Measurements from ENCODE around the gene CDH16. TPM values are rescaled to one million over a fixed set of nuclear protein-coding genes. Genes with fewer than 3 reads are reported as not detected.

Gene CDH16
- total RNA-seq, 1 donor from 2014 or later, result not detected

GRCh38 chr16:66881964-66882508 is 36.6 kb downstream of the CDH16 start:
- Mint-ChIP-seq H3K9me3 (no peaks in the 10 kb centered on the region), H3K27ac (no peak overlapping the region), H3K4me1 (peaks cover 13% of the 10 kb centered on the region), H3K4me3 (peak overlapping the region; percentile 97), H3K36me3 (peaks cover 18% of the 10 kb centered on the region), H3K27me3 (ENCODE audit: insufficient read depth, low read depth) (peaks cover 4% of the 10 kb centered on the region)
- no peaks in the 10 kb centered on the region for H3K36me3 ChIP-seq
- H3K79me2 ChIP-seq (ENCODE audit: low read depth), result peaks cover 15% of the 10 kb centered on the region
- H3K9me3 ChIP-seq (ENCODE audit: low read depth), result no peaks in the 10 kb centered on the region
- H3F3A ChIP-seq (ENCODE audit: low read depth), result peaks cover 4% of the 10 kb centered on the region
- peaks cover 10% of the 10 kb centered on the region for H3K27me3 ChIP-seq
- no peak overlapping the region for H3K9ac ChIP-seq
- peak overlapping the region; percentile 83 for H3K4me2 ChIP-seq
- DNase-seq (ENCODE audit: low spot score), result no peak
- peaks cover 4% of the 10 kb centered on the region for H3K4me1 ChIP-seq
- H2AFZ ChIP-seq (replicated peaks), result no peak overlapping the region
- TF ChIP-seq EZH2 (IDR thresholded peaks at IDR 0.05), result no peak
- TF ChIP-seq CTCF (IDR thresholded peaks at IDR 0.05), result no peak
- no peak for TF ChIP-seq EZH2phosphoT487 (IDR thresholded peaks at IDR 0.05)
- no peak overlapping the region for H3K4me3 ChIP-seq
- peaks cover 25% of the 10 kb centered on the region for H4K20me1 ChIP-seq (ENCODE audit: low read depth)
- H3K27ac ChIP-seq, result no peak overlapping the region

- DNase-seq (ENCODE audit: low spot score), result no peak
- H3K4me1 ChIP-seq, result peaks cover 4% of the 10 kb centered on the region
- H3K4me3 Mint-ChIP-seq, result peak overlapping the region; percentile 97
Measured at GRCh38 chr16:66881560-66881959, 37.1 kb downstream of the CDH16 start.

GRCh38 chr16:66881014-66881417 is 37.7 kb downstream of the CDH16 start:
- no peak overlapping the region for H3K27ac ChIP-seq
- Mint-ChIP-seq H3K9me3 (no peaks in the 10 kb centered on the region), H3K4me3 (peak overlapping the region; percentile 97), H3K4me1 (peaks cover 15% of the 10 kb centered on the region), H3K36me3 (peaks cover 13% of the 10 kb centered on the region), H3K27ac (no peak overlapping the region), H3K27me3 (ENCODE audit: insufficient read depth, low read depth) (peaks cover 4% of the 10 kb centered on the region)
- peaks cover 10% of the 10 kb centered on the region for H3K27me3 ChIP-seq
- H4K20me1 ChIP-seq (ENCODE audit: low read depth), result peaks cover 18% of the 10 kb centered on the region
- TF ChIP-seq EZH2 (IDR thresholded peaks at IDR 0.05), result peak; percentile 49
- no peak for TF ChIP-seq CTCF (IDR thresholded peaks at IDR 0.05)
- peak overlapping the region; percentile 52 for H2AFZ ChIP-seq (replicated peaks)
- peaks cover 4% of the 10 kb centered on the region for H3K4me1 ChIP-seq
- H3F3A ChIP-seq (ENCODE audit: low read depth), result peaks cover 4% of the 10 kb centered on the region
- no peak overlapping the region for H3K9ac ChIP-seq
- no peaks in the 10 kb centered on the region for H3K36me3 ChIP-seq
- H3K4me2 ChIP-seq, result peak overlapping the region; percentile 83
- no peaks in the 10 kb centered on the region for H3K9me3 ChIP-seq (ENCODE audit: low read depth)
- peaks cover 15% of the 10 kb centered on the region for H3K79me2 ChIP-seq (ENCODE audit: low read depth)
- DNase-seq (ENCODE audit: low spot score), result peak; percentile 47
- peak overlapping the region; percentile 62 for H3K4me3 ChIP-seq

More at GRCh38 chr16:66881560-66881959, 37.1 kb downstream of the CDH16 start:
- Histone ChIP-seq H3K27me3 (peaks cover 10% of the 10 kb centered on the region), H4K20me1 (ENCODE audit: low read depth) (peaks cover 21% of the 10 kb centered on the region), H3K27ac (no peak overlapping the region), H3F3A (ENCODE audit: low read depth) (peaks cover 4% of the 10 kb centered on the region), H3K9me3 (ENCODE audit: low read depth) (no peaks in the 10 kb centered on the region), H3K4me3 (peak overlapping the region; percentile 62), H3K4me2 (peak overlapping the region; percentile 83), H2AFZ (replicated peaks) (no peak overlapping the region), H3K36me3 (no peaks in the 10 kb centered on the region), H3K9ac (no peak overlapping the region), H3K79me2 (ENCODE audit: low read depth) (peaks cover 15% of the 10 kb centered on the region)
- H3K36me3 Mint-ChIP-seq, result peaks cover 14% of the 10 kb centered on the region
- peaks cover 4% of the 10 kb centered on the region for H3K27me3 Mint-ChIP-seq (ENCODE audit: insufficient read depth, low read depth)
- no peaks in the 10 kb centered on the region for H3K9me3 Mint-ChIP-seq
- H3K27ac Mint-ChIP-seq, result no peak overlapping the region
- TF ChIP-seq CTCF (IDR thresholded peaks at IDR 0.05) (no peak), EZH2 (IDR thresholded peaks at IDR 0.05) (no peak), EZH2phosphoT487 (IDR thresholded peaks at IDR 0.05) (no peak)
- H3K4me1 Mint-ChIP-seq, result peaks cover 13% of the 10 kb centered on the region
